Fibroblast of pulmonary artery (primary cell): ENCODE results near the gene ZNF385D.

ENCODE experiments used
- DNase-seq: peaks from one replicate; pipeline ENCODE4 v3.0.0-alpha.2; 2010; ENCODE audit warnings: low read depth
- H3K4me3 ChIP-seq: replicated peaks from 2 replicates; pipeline ENCODE4 v1.5.1; 2011; ENCODE audit warnings: low read depth, mild to moderate bottlenecking, control low read depth, low read length, moderate library complexity
- CTCF ChIP-seq: IDR thresholded peaks from 2 replicates; pipeline ENCODE4 v1.5.1; 2011; ENCODE audit warnings: mild to moderate bottlenecking, control low read depth, low read length, inconsistent platforms; ENCODE audit errors: missing control alignments

Gene ZNF385D

GRCh38 chr3:21790466-21790865 is 39.5 kb upstream of the ZNF385D start:
- DNase-seq: no peak

GRCh38 chr3:21789730-21790129 is 38.7 kb upstream of the ZNF385D start:
- TF ChIP-seq CTCF: no peak
- no peak overlapping the region for H3K4me3 ChIP-seq
- no peak for DNase-seq

More at GRCh38 chr3:21790466-21790865, 39.5 kb upstream of the ZNF385D start:
- TF ChIP-seq CTCF: no peak
- no peak overlapping the region for H3K4me3 ChIP-seq

- TF ChIP-seq CTCF: no peak
- no peak for DNase-seq
- H3K4me3 ChIP-seq: no peak overlapping the region
These were observed 35.4 kb upstream of the ZNF385D start for GRCh38 chr3:21786438-21786797.

- no peak for TF ChIP-seq CTCF
- peak; percentile 8 for DNase-seq
- H3K4me3 ChIP-seq: no peak overlapping the region
These were observed 34.9 kb upstream of the ZNF385D start for GRCh38 chr3:21785765-21786437.

GRCh38 chr3:21783839-21784238 is 32.8 kb upstream of the ZNF385D start:
- TF ChIP-seq CTCF: no peak
- DNase-seq: no peak
- no peak overlapping the region for H3K4me3 ChIP-seq

- DNase-seq: peak; percentile 7
- no peak overlapping the region for H3K4me3 ChIP-seq
- no peak for TF ChIP-seq CTCF
These were observed 30.3 kb upstream of the ZNF385D start for GRCh38 chr3:21781355-21781754.

GRCh38 chr3:21779909-21780308 is 28.9 kb upstream of the ZNF385D start:
- H3K4me3 ChIP-seq: no peak overlapping the region
- peak; percentile 61 for DNase-seq
- TF ChIP-seq CTCF: no peak
